ENCODE data around the gene SLCO3A1.

Gene SLCO3A1

GRCh38 chr15:92082006-92082843, 228.7 kb downstream of the SLCO3A1 start:
- peaks cover 7% of the 10 kb centered on the region for H3K27me3 Mint-ChIP-seq
- no peak for ATAC-seq (ENCODE audit: low read depth)
- no peak for DNase-seq (ENCODE audit: low spot score in 2 of 2)

GRCh38 chr15:92083190-92083589, 229.7 kb downstream of the SLCO3A1 start:
- Mint-ChIP-seq H3K9me3 (no peaks in the 10 kb centered on the region), H3K36me3 (no peaks in the 10 kb centered on the region), H3K27ac (no peak overlapping the region), H3K4me3 (no peak overlapping the region), H3K4me1 (no peaks in the 10 kb centered on the region), H3K27me3 (peaks cover 7% of the 10 kb centered on the region)
- DNase-seq (ENCODE audit: low spot score in 2 of 2) (no peak), ATAC-seq (ENCODE audit: low read depth) (no peak)

More at GRCh38 chr15:92082006-92082843, 228.7 kb downstream of the SLCO3A1 start:
- Mint-ChIP-seq H3K9me3 (no peaks in the 10 kb centered on the region), H3K4me1 (no peaks in the 10 kb centered on the region), H3K4me3 (no peak overlapping the region), H3K36me3 (no peaks in the 10 kb centered on the region), H3K27ac (no peak overlapping the region)

- H3K4me1 Mint-ChIP-seq, result no peaks in the 10 kb centered on the region
- no peak overlapping the region for H3K27ac Mint-ChIP-seq
- peaks cover 4% of the 10 kb centered on the region for H3K27me3 Mint-ChIP-seq
- DNase-seq (ENCODE audit: low spot score in 2 of 2), result no peak
- H3K4me3 Mint-ChIP-seq, result no peak overlapping the region
- no peaks in the 10 kb centered on the region for H3K9me3 Mint-ChIP-seq
- H3K36me3 Mint-ChIP-seq, result no peaks in the 10 kb centered on the region
- ATAC-seq (ENCODE audit: low read depth), result no peak
These were observed 233.7 kb downstream of the SLCO3A1 start for GRCh38 chr15:92087211-92087610.

GRCh38 chr15:92091155-92091734, 237.7 kb downstream of the SLCO3A1 start:
- H3K4me1 Mint-ChIP-seq, result peaks cover 7% of the 10 kb centered on the region
- no peak overlapping the region for H3K4me3 Mint-ChIP-seq
- H3K36me3 Mint-ChIP-seq, result no peaks in the 10 kb centered on the region
- no peak for DNase-seq (ENCODE audit: low spot score in 2 of 2)
- no peaks in the 10 kb centered on the region for H3K9me3 Mint-ChIP-seq
- ATAC-seq (ENCODE audit: low read depth), result no peak
- H3K27ac Mint-ChIP-seq, result no peak overlapping the region
- H3K27me3 Mint-ChIP-seq, result peaks cover 2% of the 10 kb centered on the region

- Mint-ChIP-seq H3K4me3 (no peak overlapping the region), H3K4me1 (peaks cover 9% of the 10 kb centered on the region), H3K9me3 (no peaks in the 10 kb centered on the region), H3K36me3 (no peaks in the 10 kb centered on the region), H3K27ac (no peak overlapping the region), H3K27me3 (peaks cover 2% of the 10 kb centered on the region)
- DNase-seq (ENCODE audit: low spot score in 2 of 2), result no peak
- ATAC-seq (ENCODE audit: low read depth), result no peak
These were observed 239.0 kb downstream of the SLCO3A1 start for GRCh38 chr15:92092289-92093105.

- Mint-ChIP-seq H3K36me3 (no peaks in the 10 kb centered on the region), H3K4me3 (no peak overlapping the region), H3K27me3 (no peaks in the 10 kb centered on the region), H3K4me1 (peaks cover 13% of the 10 kb centered on the region), H3K9me3 (no peaks in the 10 kb centered on the region), H3K27ac (peak overlapping the region; percentile 38)
- DNase-seq (ENCODE audit: low spot score in 2 of 2), result no peak
- peak; percentile 42 for ATAC-seq (ENCODE audit: low read depth)
These were observed 242.2 kb downstream of the SLCO3A1 start for GRCh38 chr15:92095693-92096092.

- H3K27me3 Mint-ChIP-seq, result no peaks in the 10 kb centered on the region
- no peaks in the 10 kb centered on the region for H3K9me3 Mint-ChIP-seq
- H3K27ac Mint-ChIP-seq, result no peak overlapping the region
- peak in 1 of 2 donors; percentile 35 for DNase-seq (ENCODE audit: low spot score in 2 of 2)
- peak; percentile 76 for ATAC-seq (ENCODE audit: low read depth)
- H3K4me1 Mint-ChIP-seq, result peaks cover 22% of the 10 kb centered on the region
- no peaks in the 10 kb centered on the region for H3K36me3 Mint-ChIP-seq
- no peak overlapping the region for H3K4me3 Mint-ChIP-seq
These were observed 244.1 kb downstream of the SLCO3A1 start for GRCh38 chr15:92097474-92098178.

- no peak overlapping the region for H3K27ac Mint-ChIP-seq
- no peaks in the 10 kb centered on the region for H3K36me3 Mint-ChIP-seq
- peaks cover 25% of the 10 kb centered on the region for H3K4me1 Mint-ChIP-seq
- H3K4me3 Mint-ChIP-seq, result no peak overlapping the region
- no peaks in the 10 kb centered on the region for H3K9me3 Mint-ChIP-seq
- no peak for DNase-seq (ENCODE audit: low spot score in 2 of 2)
- ATAC-seq (ENCODE audit: low read depth), result no peak
- H3K27me3 Mint-ChIP-seq, result no peaks in the 10 kb centered on the region
These were observed 245.4 kb downstream of the SLCO3A1 start for GRCh38 chr15:92098869-92099268.

GRCh38 chr15:92100301-92100700, 246.8 kb downstream of the SLCO3A1 start:
- Mint-ChIP-seq H3K27ac (no peak overlapping the region), H3K4me1 (peaks cover 25% of the 10 kb centered on the region), H3K4me3 (no peak overlapping the region), H3K9me3 (no peaks in the 10 kb centered on the region), H3K36me3 (no peaks in the 10 kb centered on the region), H3K27me3 (no peaks in the 10 kb centered on the region)
- DNase-seq (ENCODE audit: low spot score in 2 of 2), result no peak
- ATAC-seq (ENCODE audit: low read depth), result no peak

GRCh38 chr15:92100751-92101150, 247.2 kb downstream of the SLCO3A1 start:
- ATAC-seq (ENCODE audit: low read depth) (no peak), DNase-seq (ENCODE audit: low spot score in 2 of 2) (no peak)
- peaks cover 22% of the 10 kb centered on the region for H3K4me1 Mint-ChIP-seq
- H3K36me3 Mint-ChIP-seq, result no peaks in the 10 kb centered on the region
- no peaks in the 10 kb centered on the region for H3K27me3 Mint-ChIP-seq
- no peaks in the 10 kb centered on the region for H3K9me3 Mint-ChIP-seq
- H3K27ac Mint-ChIP-seq, result no peak overlapping the region
- no peak overlapping the region for H3K4me3 Mint-ChIP-seq

GRCh38 chr15:92101708-92102394, 248.3 kb downstream of the SLCO3A1 start:
- Mint-ChIP-seq H3K27ac (peak overlapping the region; percentile 79), H3K27me3 (no peaks in the 10 kb centered on the region), H3K9me3 (no peaks in the 10 kb centered on the region), H3K4me3 (peak overlapping the region; percentile 24), H3K4me1 (peaks cover 19% of the 10 kb centered on the region), H3K36me3 (no peaks in the 10 kb centered on the region)
- DNase-seq (ENCODE audit: low spot score in 2 of 2), result no peak
- ATAC-seq (ENCODE audit: low read depth), result peak; percentile 61

GRCh38 chr15:92102395-92102755, 248.9 kb downstream of the SLCO3A1 start:
- Mint-ChIP-seq H3K27ac (peak overlapping the region; percentile 79), H3K4me1 (peaks cover 18% of the 10 kb centered on the region), H3K9me3 (no peaks in the 10 kb centered on the region), H3K4me3 (no peak overlapping the region), H3K27me3 (no peaks in the 10 kb centered on the region), H3K36me3 (no peaks in the 10 kb centered on the region)
- ATAC-seq (ENCODE audit: low read depth) (peak; percentile 10), DNase-seq (ENCODE audit: low spot score in 2 of 2) (no peak)

GRCh38 chr15:92104072-92104471, 250.6 kb downstream of the SLCO3A1 start:
- Mint-ChIP-seq H3K4me3 (no peak overlapping the region), H3K9me3 (no peaks in the 10 kb centered on the region), H3K27ac (no peak overlapping the region), H3K36me3 (no peaks in the 10 kb centered on the region), H3K4me1 (peaks cover 16% of the 10 kb centered on the region), H3K27me3 (peaks cover 2% of the 10 kb centered on the region)
- no peak for DNase-seq (ENCODE audit: low spot score in 2 of 2)
- ATAC-seq (ENCODE audit: low read depth), result no peak
